Activated CD8-positive, alpha-beta memory T cell treated with anti-CD3 and anti-CD28 coated beads for 36 hours (primary cell): ENCODE measurements around the gene OR6J1. TPM values are rescaled to one million over a fixed set of nuclear protein-coding genes. Genes with fewer than 3 reads are reported as not detected.
"Not testable (repeated sequence)": the region's sequence is repeated elsewhere in the genome, so short reads cannot be mapped to it uniquely, and the experiment has no call there.

Experiments used
- CTCF ChIA-PET: fragments of 350-600 bp; sonication (Branson Sonifier 250); formaldehyde crosslinking; loops from one replicate; lab custom pipeline; 2021; ENCODE audit warnings: antibody characterized with exemption; lab: Charles Lee
- POLR2A ChIA-PET: fragments of 350-600 bp; sonication (Branson Sonifier 250); formaldehyde crosslinking; loops from one replicate; lab custom pipeline; 2021; ENCODE audit warnings: antibody characterized with exemption; lab: Charles Lee
- total RNA-seq, 2 experiments: library from RNA; stranded (reverse); gene quantifications; one replicate each; pipeline ENCODE4 v1.2.3, GENCODE V29; 2021

OR6J1 gene
- total RNA-seq, 2 experiments from 2014 or later: not detected

GRCh38 chr14:22615765-22616164 is 28.4 kb downstream of the OR6J1 start:
- CTCF ChIA-PET, POLR2A ChIA-PET: not testable (repeated sequence)

GRCh38 chr14:22614240-22614799 is 29.8 kb downstream of the OR6J1 start:
- CTCF ChIA-PET: no interaction called here
- POLR2A ChIA-PET: no interaction called here

GRCh38 chr14:22613736-22614239 is 30.4 kb downstream of the OR6J1 start:
- ChIA-PET POLR2A (no interaction called here), CTCF (no interaction called here)

- ChIA-PET POLR2A (no interaction called here), CTCF (no interaction called here)
Measured at GRCh38 chr14:22613106-22613695, 31.0 kb downstream of the OR6J1 start.

GRCh38 chr14:22610931-22611330 is 33.2 kb downstream of the OR6J1 start:
- POLR2A ChIA-PET: no interaction called here

GRCh38 chr14:22607291-22607690 is 36.9 kb downstream of the OR6J1 start:
- CTCF ChIA-PET: no interaction called here
- POLR2A ChIA-PET: no interaction called here

More at GRCh38 chr14:22610931-22611330, 33.2 kb downstream of the OR6J1 start:
- CTCF ChIA-PET: no interaction called here

GRCh38 chr14:22606380-22606779 is 37.8 kb downstream of the OR6J1 start:
- ChIA-PET POLR2A (no interaction called here), CTCF (interaction anchor here (1.4 kb wide), 1 partner anchor 36 kb away, joined by 3 read pairs; no protein-coding TSS in a partner anchor)

- CTCF ChIA-PET: interaction anchor here (0.6 to 1.5 kb wide), 3 partner anchors 12 to 250 kb away, joined by 3 to 6 read pairs (median 4); no protein-coding TSS in a partner anchor
Measured at GRCh38 chr14:22602862-22603261, 41.3 kb downstream of the OR6J1 start.

GRCh38 chr14:22601996-22602395 is 42.2 kb downstream of the OR6J1 start:
- POLR2A ChIA-PET: no interaction called here
- CTCF ChIA-PET: interaction anchor here (1.3 to 1.5 kb wide), 3 partner anchors 12 to 251 kb away, joined by 3 to 6 read pairs (median 4); partner anchors contain the start of gene DAD1

More at GRCh38 chr14:22602862-22603261, 41.3 kb downstream of the OR6J1 start:
- POLR2A ChIA-PET: no interaction called here

- CTCF ChIA-PET: interaction anchor here (1.3 to 1.7 kb wide), 4 partner anchors 12 to 252 kb away, joined by 3 to 6 read pairs (median 5); partner anchors contain the start of gene DAD1
- POLR2A ChIA-PET: interaction anchor here (0.9 kb wide), 1 partner anchor 12 kb away, joined by 4 read pairs; the partner anchor contains the start of gene DAD1
Measured at GRCh38 chr14:22601456-22601855, 42.7 kb downstream of the OR6J1 start.

- CTCF ChIA-PET: interaction anchor here (0.9 to 1.7 kb wide), 2 partner anchors 28 to 113 kb away, joined by 3 to 6 read pairs; no protein-coding TSS in a partner anchor
- POLR2A ChIA-PET: no interaction called here
Measured at GRCh38 chr14:22600027-22600426, 44.1 kb downstream of the OR6J1 start.

GRCh38 chr14:22599349-22599748 is 44.8 kb downstream of the OR6J1 start:
- CTCF ChIA-PET: interaction anchor here (1.0 to 1.4 kb wide), 4 partner anchors 11 to 54 kb away, joined by 3 to 5 read pairs (median 5); no protein-coding TSS in a partner anchor

GRCh38 chr14:22598896-22599244 is 45.3 kb downstream of the OR6J1 start:
- CTCF ChIA-PET: interaction anchor here (0.6 to 1.4 kb wide), 5 partner anchors 11 to 864 kb away, joined by 3 to 5 read pairs (median 5); no protein-coding TSS in a partner anchor

More at GRCh38 chr14:22599349-22599748, 44.8 kb downstream of the OR6J1 start:
- POLR2A ChIA-PET: interaction anchor here (0.9 to 2.6 kb wide), 2 partner anchors 10 to 44 kb away, joined by 3 to 32 read pairs; partner anchors contain the start of gene DAD1

GRCh38 chr14:22598099-22598895 is 45.9 kb downstream of the OR6J1 start, which contains the start of gene ABHD4:
ABHD4 (plus strand) TSS chr14:22598300; CDS start chr14:22598307, 7 bp downstream.
- CTCF ChIA-PET: interaction anchor here (0.6 to 1.8 kb wide), 8 partner anchors 9 to 865 kb away, joined by 3 to 8 read pairs (median 5); partner anchors contain the start of gene DAD1
- POLR2A ChIA-PET: interaction anchor here (0.7 to 2.6 kb wide), 3 partner anchors 9 to 43 kb away, joined by 3 to 32 read pairs (median 3); partner anchors contain the start of gene DAD1

More at GRCh38 chr14:22598896-22599244, 45.3 kb downstream of the OR6J1 start:
- POLR2A ChIA-PET: interaction anchor here (0.7 to 2.6 kb wide), 3 partner anchors 10 to 43 kb away, joined by 3 to 32 read pairs (median 3); partner anchors contain the start of gene DAD1

GRCh38 chr14:22597771-22598098 is 46.4 kb downstream of the OR6J1 start:
- CTCF ChIA-PET: interaction anchor here (1.2 to 1.8 kb wide), 4 partner anchors 8 to 275 kb away, joined by 4 to 8 read pairs (median 5); partner anchors contain the start of gene DAD1
- POLR2A ChIA-PET: interaction anchor here (2.6 kb wide), 1 partner anchor 9 kb away, joined by 32 read pairs; the partner anchor contains the start of gene DAD1

GRCh38 chr14:22597265-22597664 is 46.9 kb downstream of the OR6J1 start:
- POLR2A ChIA-PET: interaction anchor here (2.6 kb wide), 1 partner anchor 8 kb away, joined by 32 read pairs; the partner anchor contains the start of gene DAD1

GRCh38 chr14:22596354-22596879 is 47.7 kb downstream of the OR6J1 start:
- POLR2A ChIA-PET: no interaction called here
- CTCF ChIA-PET: interaction anchor here (0.7 to 1.8 kb wide), 4 partner anchors 12 to 276 kb away, joined by 3 to 8 read pairs (median 4); no protein-coding TSS in a partner anchor

More at GRCh38 chr14:22597265-22597664, 46.9 kb downstream of the OR6J1 start:
- CTCF ChIA-PET: interaction anchor here (1.2 to 1.8 kb wide), 4 partner anchors 8 to 275 kb away, joined by 3 to 8 read pairs (median 4); partner anchors contain the start of gene DAD1

- ChIA-PET POLR2A (no interaction called here), CTCF (interaction anchor here (1.0 to 2.7 kb wide), 2 partner anchors 24 to 860 kb away, joined by 3 to 10 read pairs; no protein-coding TSS in a partner anchor)
Measured at GRCh38 chr14:22594156-22594716, 49.9 kb downstream of the OR6J1 start.
